OCI-LY7 (cell line): ENCODE measurements around the gene PRAMEF17.
"Not testable (repeated sequence)": the region's sequence is repeated elsewhere in the genome, so short reads cannot be mapped to it uniquely, and the experiment has no call there.

Source experiments
- CTCF ChIP-seq: fragments of 200-600 bp; sonication (generic); conservative IDR thresholded peaks from 2 replicates; pipeline ENCODE4 v1.5.1; 2014; ENCODE audit warnings: mild to moderate bottlenecking, antibody characterized with exemption, low read length, moderate library complexity, mixed read lengths
- EZH2phosphoT487 ChIP-seq: fragments of 200-600 bp; sonication (generic); IDR thresholded peaks from 2 replicates; pipeline ENCODE4 v1.6.1; 2018; ENCODE audit warnings: low read depth, borderline replicate concordance, mild to moderate bottlenecking, mixed run types, antibody characterized with exemption, low read length, moderate library complexity, mixed read lengths

GRCh38 chr1:13364928-13365327 lies 24.5 kb upstream of the PRAMEF17 start:
- TF ChIP-seq CTCF, EZH2phosphoT487: not testable (repeated sequence)
